HL-60 (cell line): ENCODE data around the gene ETV6.

Experiments used
- CTCF ChIP-seq: IDR thresholded peaks from one replicate; pipeline ENCODE4 v1.5.1; 2011; ENCODE audit warnings: low read length, control low read depth, inconsistent platforms; ENCODE audit not compliant: insufficient read depth
- GABPA ChIP-seq: IDR thresholded peaks from 2 replicates; pipeline ENCODE4 v1.6.1; 2012; ENCODE audit warnings: low read depth
- POLR2AphosphoS5 ChIP-seq: IDR thresholded peaks from 2 replicates; pipeline ENCODE4 v1.6.1; 2012; ENCODE audit warnings: low read depth
- SPI1 ChIP-seq: IDR thresholded peaks from 2 replicates; pipeline ENCODE4 v1.6.1; 2012; ENCODE audit warnings: low read depth, mild to moderate bottlenecking, borderline replicate concordance
- TF ChIP-seq, protein P1 (sequence below): IDR thresholded peaks from 2 replicates; pipeline ENCODE4 v1.6.1; 2012; ENCODE audit warnings: low read depth; ENCODE audit not compliant: insufficient replicate concordance

- TF ChIP-seq CTCF (no peak), POLR2AphosphoS5 (no peak), GABPA (no peak), SPI1 (no peak)
- TF ChIP-seq, protein P1, sequence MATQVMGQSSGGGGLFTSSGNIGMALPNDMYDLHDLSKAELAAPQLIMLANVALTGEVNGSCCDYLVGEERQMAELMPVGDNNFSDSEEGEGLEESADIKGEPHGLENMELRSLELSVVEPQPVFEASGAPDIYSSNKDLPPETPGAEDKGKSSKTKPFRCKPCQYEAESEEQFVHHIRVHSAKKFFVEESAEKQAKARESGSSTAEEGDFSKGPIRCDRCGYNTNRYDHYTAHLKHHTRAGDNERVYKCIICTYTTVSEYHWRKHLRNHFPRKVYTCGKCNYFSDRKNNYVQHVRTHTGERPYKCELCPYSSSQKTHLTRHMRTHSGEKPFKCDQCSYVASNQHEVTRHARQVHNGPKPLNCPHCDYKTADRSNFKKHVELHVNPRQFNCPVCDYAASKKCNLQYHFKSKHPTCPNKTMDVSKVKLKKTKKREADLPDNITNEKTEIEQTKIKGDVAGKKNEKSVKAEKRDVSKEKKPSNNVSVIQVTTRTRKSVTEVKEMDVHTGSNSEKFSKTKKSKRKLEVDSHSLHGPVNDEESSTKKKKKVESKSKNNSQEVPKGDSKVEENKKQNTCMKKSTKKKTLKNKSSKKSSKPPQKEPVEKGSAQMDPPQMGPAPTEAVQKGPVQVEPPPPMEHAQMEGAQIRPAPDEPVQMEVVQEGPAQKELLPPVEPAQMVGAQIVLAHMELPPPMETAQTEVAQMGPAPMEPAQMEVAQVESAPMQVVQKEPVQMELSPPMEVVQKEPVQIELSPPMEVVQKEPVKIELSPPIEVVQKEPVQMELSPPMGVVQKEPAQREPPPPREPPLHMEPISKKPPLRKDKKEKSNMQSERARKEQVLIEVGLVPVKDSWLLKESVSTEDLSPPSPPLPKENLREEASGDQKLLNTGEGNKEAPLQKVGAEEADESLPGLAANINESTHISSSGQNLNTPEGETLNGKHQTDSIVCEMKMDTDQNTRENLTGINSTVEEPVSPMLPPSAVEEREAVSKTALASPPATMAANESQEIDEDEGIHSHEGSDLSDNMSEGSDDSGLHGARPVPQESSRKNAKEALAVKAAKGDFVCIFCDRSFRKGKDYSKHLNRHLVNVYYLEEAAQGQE, result no peak
Observed at GRCh38 chr12:11780521-11781101, 131.1 kb downstream of the ETV6 start.
